Measurements from ENCODE around the gene C11orf58.

C11orf58 gene

DNA sequence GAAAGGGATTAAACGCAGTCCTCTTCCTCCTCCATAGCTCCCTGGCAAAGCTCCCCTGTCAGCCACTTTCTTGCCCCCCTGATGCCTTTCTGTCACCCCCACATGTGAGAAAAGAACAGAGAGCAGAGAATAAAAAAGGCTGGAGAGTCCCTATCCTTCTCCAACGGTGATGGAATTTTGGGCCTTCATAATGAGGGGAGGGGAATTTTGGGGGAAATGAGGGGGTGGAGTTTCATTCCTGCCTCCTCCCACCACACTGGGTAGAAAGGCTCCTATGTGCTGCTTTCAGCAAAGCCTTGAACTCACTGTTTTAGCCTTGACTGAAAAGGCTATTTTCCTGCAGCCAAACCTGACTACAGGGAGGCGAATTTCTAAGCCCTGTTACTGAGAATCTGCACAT is 59.3 kb downstream of the C11orf58 start:
- Histone ChIP-seq H3K36me3 (replicated peaks; ENCODE audit: insufficient read depth, low read length) (no peaks in the 10 kb centered on the region), H3K4me2 (ENCODE audit: low read depth, low read length) (no peak overlapping the region), H3K79me2 (ENCODE audit: low read length) (no peaks in the 10 kb centered on the region), H3F3A (ENCODE audit: insufficient read depth, low read length) (no peaks in the 10 kb centered on the region), H3K9me3 (replicated peaks; ENCODE audit: insufficient read depth, low read length) (no peaks in the 10 kb centered on the region), H4K20me1 (ENCODE audit: insufficient read depth, low read length) (no peaks in the 10 kb centered on the region), H3K9me2 (replicated peaks; ENCODE audit: insufficient read depth, low read length) (no peaks in the 10 kb centered on the region), H3K4me1 (ENCODE audit: low read length) (no peaks in the 10 kb centered on the region), H3K9ac (ENCODE audit: low read length) (no peak overlapping the region), H3K4me3 (ENCODE audit: low read length) (no peak overlapping the region), H3K27me3 (replicated peaks; ENCODE audit: insufficient read depth, low read length) (no peaks in the 10 kb centered on the region), H3K27ac (ENCODE audit: low read length) (no peak overlapping the region), H2AFZ (ENCODE audit: low read length) (no peak overlapping the region)
- TF ChIP-seq, protein P1, sequence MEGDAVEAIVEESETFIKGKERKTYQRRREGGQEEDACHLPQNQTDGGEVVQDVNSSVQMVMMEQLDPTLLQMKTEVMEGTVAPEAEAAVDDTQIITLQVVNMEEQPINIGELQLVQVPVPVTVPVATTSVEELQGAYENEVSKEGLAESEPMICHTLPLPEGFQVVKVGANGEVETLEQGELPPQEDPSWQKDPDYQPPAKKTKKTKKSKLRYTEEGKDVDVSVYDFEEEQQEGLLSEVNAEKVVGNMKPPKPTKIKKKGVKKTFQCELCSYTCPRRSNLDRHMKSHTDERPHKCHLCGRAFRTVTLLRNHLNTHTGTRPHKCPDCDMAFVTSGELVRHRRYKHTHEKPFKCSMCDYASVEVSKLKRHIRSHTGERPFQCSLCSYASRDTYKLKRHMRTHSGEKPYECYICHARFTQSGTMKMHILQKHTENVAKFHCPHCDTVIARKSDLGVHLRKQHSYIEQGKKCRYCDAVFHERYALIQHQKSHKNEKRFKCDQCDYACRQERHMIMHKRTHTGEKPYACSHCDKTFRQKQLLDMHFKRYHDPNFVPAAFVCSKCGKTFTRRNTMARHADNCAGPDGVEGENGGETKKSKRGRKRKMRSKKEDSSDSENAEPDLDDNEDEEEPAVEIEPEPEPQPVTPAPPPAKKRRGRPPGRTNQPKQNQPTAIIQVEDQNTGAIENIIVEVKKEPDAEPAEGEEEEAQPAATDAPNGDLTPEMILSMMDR (IDR thresholded peaks at IDR 0.05; ENCODE audit: low read length): no peak
- TF ChIP-seq EZH2phosphoT487 (IDR thresholded peaks at IDR 0.05; ENCODE audit: low read length) (no peak), EZH2 (optimal IDR thresholded peaks at IDR 0.05; ENCODE audit: low read depth, low read length) (no peak)
- no peak for DNase-seq

DNA sequence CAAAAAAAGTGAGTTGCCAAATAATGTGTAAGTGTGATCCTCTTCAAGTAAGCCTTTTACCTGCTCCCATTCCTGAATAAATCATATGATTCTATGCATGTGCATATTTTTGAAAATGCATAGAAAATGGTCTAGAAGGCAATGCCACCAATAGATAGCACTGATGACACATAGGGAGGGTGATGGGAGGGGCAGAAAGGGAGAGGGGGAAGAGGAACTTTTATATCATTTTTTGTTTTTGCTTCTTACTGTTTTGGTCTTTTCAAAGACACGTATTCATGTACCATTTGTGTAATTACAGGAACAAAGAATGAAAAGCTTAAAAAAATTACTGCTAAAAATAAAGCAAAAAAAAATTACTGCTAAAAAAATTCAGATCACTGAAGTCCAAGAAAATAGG is 60.8 kb downstream of the C11orf58 start:
- no peaks in the 10 kb centered on the region for H3F3A ChIP-seq (ENCODE audit: insufficient read depth, low read length)
- no peak overlapping the region for H3K4me2 ChIP-seq (ENCODE audit: low read depth, low read length)
- DNase-seq: no peak
- no peak overlapping the region for H3K9ac ChIP-seq (ENCODE audit: low read length)
- no peaks in the 10 kb centered on the region for H3K79me2 ChIP-seq (ENCODE audit: low read length)
- H3K9me3 ChIP-seq (replicated peaks; ENCODE audit: insufficient read depth, low read length): no peaks in the 10 kb centered on the region
- no peaks in the 10 kb centered on the region for H3K4me1 ChIP-seq (ENCODE audit: low read length)
- H3K9me2 ChIP-seq (replicated peaks; ENCODE audit: insufficient read depth, low read length): no peaks in the 10 kb centered on the region
- H4K20me1 ChIP-seq (ENCODE audit: insufficient read depth, low read length): no peaks in the 10 kb centered on the region
- no peak overlapping the region for H3K4me3 ChIP-seq (ENCODE audit: low read length)
- H3K27ac ChIP-seq (ENCODE audit: low read length): no peak overlapping the region
- H2AFZ ChIP-seq (ENCODE audit: low read length): no peak overlapping the region
- no peak for TF ChIP-seq EZH2phosphoT487 (IDR thresholded peaks at IDR 0.05; ENCODE audit: low read length)
- TF ChIP-seq, protein P1 (IDR thresholded peaks at IDR 0.05; ENCODE audit: low read length): no peak
- TF ChIP-seq EZH2 (optimal IDR thresholded peaks at IDR 0.05; ENCODE audit: low read depth, low read length): no peak
- H3K27me3 ChIP-seq (replicated peaks; ENCODE audit: insufficient read depth, low read length): no peaks in the 10 kb centered on the region
- no peaks in the 10 kb centered on the region for H3K36me3 ChIP-seq (replicated peaks; ENCODE audit: insufficient read depth, low read length)

DNA sequence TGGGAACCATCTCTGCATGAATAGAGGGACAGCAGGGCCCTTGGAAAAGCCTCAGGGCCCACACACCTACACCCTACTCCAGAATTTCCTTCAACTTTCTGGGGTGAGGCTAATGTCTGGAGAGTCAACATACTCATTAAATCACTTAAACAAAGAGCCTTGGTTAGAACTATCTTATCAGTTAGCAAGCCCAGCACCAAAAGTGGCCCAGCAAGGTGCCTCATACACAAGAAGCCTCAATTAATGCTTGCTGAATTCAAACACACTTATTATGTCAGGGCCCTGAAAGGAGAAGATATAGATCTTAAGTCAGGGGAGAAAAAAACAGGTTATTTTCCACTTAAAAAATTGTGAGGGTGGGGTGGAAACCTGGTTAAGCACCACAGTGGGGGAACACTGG is 61.4 kb downstream of the C11orf58 start:
- no peaks in the 10 kb centered on the region for H3K9me2 ChIP-seq (replicated peaks; ENCODE audit: insufficient read depth, low read length)
- no peaks in the 10 kb centered on the region for H3K27me3 ChIP-seq (replicated peaks; ENCODE audit: insufficient read depth, low read length)
- H3K9me3 ChIP-seq (replicated peaks; ENCODE audit: insufficient read depth, low read length): no peaks in the 10 kb centered on the region
- TF ChIP-seq EZH2phosphoT487 (IDR thresholded peaks at IDR 0.05; ENCODE audit: low read length) (no peak), EZH2 (optimal IDR thresholded peaks at IDR 0.05; ENCODE audit: low read depth, low read length) (no peak)
- TF ChIP-seq, protein P1 (IDR thresholded peaks at IDR 0.05; ENCODE audit: low read length): no peak
- H3F3A ChIP-seq (ENCODE audit: insufficient read depth, low read length): no peaks in the 10 kb centered on the region
- H3K36me3 ChIP-seq (replicated peaks; ENCODE audit: insufficient read depth, low read length): no peaks in the 10 kb centered on the region
- no peaks in the 10 kb centered on the region for H3K79me2 ChIP-seq (ENCODE audit: low read length)
- no peak overlapping the region for H3K4me2 ChIP-seq (ENCODE audit: low read depth, low read length)
- H4K20me1 ChIP-seq (ENCODE audit: insufficient read depth, low read length): no peaks in the 10 kb centered on the region
- no peak overlapping the region for H3K4me3 ChIP-seq (ENCODE audit: low read length)
- no peak for DNase-seq
- H3K27ac ChIP-seq (ENCODE audit: low read length): no peak overlapping the region
- H3K4me1 ChIP-seq (ENCODE audit: low read length): no peaks in the 10 kb centered on the region
- no peak overlapping the region for H3K9ac ChIP-seq (ENCODE audit: low read length)
- no peak overlapping the region for H2AFZ ChIP-seq (ENCODE audit: low read length)
